HG02852 (cell line): ENCODE data around the gene PASK.

Source experiments
- ATAC-seq: cut with Tn5 transposase; IDR thresholded peaks from one replicate; pipeline ENCODE4 v1.9.1; 2021; ENCODE audit warnings: mild to moderate bottlenecking, moderate library complexity; ENCODE audit not compliant: unreplicated experiment

The PASK gene

DNA sequence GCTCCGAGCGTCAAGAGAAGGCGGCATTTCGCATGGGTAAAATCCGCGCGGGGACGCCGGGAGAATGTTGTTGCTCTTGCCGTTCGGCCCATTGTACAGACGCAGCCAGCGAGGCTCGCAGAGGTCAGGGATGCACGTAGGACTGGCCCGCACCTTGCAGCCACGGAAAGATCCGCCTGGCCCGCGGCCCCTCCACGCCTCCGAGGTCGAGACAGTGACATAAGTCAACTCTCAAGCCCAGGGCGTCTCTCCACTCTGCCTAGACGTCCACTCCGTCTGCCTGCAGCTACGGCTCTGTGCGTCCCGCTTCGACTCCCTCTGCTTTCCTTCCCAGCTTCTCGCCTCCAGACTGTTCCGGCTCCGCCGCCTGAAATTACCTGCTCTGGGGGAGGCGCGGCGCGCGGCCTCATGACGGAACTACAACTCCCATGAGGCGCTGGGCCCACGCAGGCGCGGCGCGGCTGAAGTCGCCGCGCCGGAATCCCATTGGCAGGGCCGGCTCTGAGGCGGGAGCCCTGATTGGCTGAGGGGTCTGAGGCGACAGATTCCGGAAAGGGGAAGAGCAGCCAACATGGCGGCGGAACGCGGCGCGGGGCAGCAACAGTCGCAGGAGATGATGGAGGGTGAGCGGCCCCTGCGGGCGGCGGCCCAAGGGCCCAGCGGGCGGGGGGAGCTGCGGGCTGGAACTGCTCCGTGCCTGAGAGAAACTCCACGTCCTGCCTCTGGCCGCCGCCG, 820 bp upstream of the PASK start, which contains the start of gene PPP1R7:
Gene PPP1R7, plus strand, starts transcription at position 543 of the 735 bp plus-strand sequence. Its CDS starts 29 bp downstream, at position 572.
- ATAC-seq: peak; percentile 70

DNA sequence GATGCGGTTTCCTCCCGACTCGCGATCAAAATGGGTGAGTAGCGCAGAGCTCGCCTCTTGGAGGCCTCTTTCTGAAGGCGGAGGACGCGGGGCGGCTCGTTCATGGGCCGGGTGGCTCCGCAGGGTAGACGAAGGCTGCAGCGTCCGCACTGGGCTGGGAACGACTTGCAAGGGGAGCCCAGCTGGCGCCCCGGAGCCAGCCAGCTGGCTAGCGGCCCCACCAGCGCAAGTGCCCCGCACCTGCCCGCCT, 328 bp upstream of the PASK start:
- peak; percentile 7 for ATAC-seq

DNA sequence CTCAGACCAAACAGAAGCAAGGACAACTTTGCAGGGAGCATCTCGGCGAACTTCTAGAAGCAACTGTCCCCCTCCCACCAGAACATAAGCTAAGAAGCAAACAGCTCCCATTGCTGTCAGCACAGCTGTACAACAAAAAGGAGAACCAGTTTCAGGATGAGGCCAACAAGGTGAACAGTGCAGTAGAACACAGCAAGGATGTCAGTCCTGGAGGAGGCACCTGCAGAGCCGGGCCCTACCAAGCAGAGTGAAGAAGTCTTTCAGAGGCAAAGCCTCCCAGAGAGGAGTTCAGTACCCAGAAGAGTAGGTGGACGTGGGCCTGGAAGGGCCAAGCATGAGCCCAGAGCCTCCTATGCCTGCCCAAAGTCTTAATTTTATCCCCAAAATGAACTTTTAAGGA, 1.0 kb downstream of the PASK start:
- no peak for ATAC-seq

DNA sequence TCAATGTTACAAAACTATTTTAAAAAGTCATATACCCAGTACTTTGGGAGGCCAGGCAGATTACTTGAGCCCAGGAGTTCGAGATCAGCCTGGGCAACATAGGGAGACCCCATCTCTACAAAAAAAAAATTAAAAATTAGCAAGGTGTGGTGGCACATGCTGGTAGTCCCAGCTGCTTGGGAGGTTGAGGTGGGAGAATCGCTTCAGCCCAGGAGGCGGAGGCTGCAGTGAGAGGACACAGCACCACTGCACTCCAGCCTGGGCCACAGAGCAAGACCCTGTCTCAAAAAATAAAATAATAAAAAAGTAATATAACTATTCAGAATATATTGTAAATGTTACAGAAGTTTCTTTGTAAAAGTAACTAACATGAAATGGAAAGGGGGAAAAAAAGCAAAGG, 1.9 kb downstream of the PASK start:
- ATAC-seq: no peak

DNA sequence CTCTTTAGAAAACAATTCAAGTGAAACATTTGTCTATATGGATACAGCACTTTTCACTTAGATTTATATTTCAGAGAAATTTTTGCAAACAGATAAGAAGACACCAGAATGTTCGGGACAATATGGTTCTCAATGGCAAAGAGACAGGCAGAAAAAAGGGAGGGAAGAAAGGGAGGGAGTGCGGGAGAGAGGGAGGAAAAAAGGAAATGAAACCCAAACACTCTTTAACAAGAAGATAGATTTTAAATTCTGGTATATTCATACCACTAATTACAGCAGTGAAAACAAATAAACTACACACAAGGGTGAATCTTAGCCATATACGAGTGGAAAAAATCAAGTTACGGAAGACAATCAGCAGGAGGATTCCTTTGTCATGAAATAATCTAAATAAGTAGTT, 3.0 kb downstream of the PASK start:
- ATAC-seq: no peak

DNA sequence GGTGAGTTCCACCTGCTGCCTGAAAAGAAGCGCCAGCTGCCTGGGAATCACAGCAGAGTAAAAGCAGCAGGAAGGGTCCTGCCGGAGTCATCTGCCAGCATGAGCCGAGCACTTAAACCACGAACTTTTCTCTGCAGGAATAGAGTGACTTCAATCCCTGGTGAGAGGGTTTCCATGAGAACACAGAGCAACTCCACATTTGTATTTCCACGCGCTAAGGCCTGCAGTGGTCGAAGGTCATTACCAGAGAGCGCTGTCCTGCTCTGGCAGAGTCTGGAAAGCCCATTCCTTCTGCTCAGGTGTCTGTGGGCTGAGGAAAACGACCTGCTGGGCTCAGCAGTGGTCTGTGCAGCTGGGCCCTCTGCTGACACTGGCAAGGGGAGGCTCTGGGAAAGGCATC, 6.7 kb downstream of the PASK start:
- ATAC-seq: no peak

DNA sequence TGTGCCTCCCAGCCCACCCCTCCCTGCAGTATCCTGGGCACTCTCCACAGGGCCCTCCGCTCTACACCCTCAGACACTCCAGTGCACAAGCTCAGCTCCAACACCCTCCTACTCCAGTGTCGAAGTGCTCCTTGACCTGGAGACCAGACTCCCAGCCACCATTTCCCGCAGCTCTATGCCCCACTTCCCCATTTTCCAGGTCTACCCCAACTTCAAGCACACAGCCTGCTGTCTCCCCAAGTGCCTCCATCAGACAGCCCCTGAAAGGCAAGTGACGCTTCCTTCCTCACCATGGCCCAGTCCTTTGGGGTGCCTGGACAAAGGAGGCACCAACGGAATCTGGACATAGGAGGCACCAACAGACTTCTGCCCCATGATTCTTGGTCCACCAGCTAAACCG, 7.2 kb downstream of the PASK start:
- no peak for ATAC-seq

DNA sequence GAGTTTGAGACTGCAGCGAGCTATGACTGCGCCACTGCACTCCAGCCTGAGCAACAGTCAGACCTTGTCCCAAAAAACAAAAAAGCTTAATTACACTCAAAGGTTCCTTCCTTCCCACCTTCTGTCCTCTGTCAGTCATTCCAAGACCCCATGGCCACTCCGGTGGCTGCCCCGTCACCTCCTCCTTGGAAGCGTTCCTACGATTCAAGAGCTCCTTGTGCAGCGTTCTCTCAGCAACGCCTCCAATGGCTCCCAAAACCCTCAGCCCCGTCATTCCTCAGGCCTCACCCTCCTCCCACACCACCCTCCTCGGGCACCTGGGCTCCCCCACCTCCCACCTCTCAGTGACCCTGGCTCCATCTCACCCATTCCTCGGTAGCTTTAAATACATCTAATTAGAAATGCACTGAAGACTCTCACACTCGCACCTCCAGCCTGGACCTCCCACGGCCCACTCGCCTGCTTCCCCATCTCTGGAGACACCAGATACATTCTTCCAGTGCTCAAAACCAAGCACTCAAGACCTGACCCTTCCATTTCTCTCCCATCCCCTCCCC, 8.0 kb downstream of the PASK start:
- no peak for ATAC-seq

DNA sequence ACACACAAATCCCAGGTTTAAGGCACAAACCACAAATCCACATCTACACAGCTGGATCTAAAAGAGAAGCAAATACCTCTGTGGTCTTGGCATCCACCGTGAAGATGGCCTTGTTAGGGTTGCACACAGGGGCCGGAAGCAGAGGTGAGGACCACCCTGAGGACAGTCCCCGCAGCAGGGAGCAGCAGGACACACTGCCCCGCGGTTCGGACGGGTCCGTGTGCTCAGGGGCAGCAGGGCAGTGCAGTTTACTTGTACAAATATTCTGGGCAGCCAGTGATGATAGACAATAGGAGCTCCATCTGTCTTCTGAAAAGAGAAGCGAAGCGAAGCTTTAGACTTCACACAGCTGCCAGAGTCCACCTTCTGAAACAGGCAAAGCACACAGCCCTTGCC, 8.8 kb downstream of the PASK start:
- no peak for ATAC-seq

DNA sequence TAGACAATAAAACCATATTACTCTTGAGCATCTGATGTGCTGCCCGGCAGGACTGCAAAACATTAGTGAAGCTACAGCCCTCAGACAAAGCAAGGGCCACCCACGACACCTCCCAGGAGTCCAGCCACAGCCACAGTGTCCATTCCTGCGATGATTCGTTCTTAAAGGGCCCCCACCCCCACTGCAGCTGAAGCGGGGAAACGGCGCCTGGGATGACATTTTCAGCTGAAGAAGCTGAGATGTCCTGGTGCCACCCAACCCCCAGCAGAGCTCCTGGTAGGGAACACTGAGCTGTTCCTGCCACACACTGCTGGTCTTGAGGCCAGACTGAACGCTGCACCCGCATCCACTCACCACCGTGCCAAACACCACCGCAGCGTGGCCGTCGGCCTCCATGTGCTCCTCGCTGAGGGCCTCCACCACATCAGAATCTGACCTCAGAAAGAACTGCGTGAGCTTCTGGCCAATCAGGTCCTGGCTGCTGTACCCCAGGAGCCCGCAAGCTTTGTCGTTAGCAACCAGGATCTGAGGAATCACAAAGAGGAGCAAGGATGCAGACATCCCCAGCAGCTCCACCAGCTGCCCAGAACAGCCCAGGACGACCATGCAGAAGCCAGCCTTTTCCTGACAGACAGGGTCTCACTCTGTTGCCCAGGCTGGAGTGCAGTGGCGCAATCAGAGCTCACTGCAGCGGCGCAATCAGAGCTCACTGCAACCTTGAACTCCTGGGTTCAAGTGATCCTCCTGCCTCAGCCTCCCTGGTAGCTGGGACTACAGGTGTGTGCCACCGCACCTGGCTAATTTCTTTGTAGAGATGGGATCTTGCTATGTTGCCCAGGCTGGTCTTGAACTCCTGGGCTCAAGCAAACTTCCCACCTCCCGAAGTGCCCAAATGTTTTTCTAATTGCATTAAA, 9.5 kb downstream of the PASK start:
- ATAC-seq: no peak

DNA sequence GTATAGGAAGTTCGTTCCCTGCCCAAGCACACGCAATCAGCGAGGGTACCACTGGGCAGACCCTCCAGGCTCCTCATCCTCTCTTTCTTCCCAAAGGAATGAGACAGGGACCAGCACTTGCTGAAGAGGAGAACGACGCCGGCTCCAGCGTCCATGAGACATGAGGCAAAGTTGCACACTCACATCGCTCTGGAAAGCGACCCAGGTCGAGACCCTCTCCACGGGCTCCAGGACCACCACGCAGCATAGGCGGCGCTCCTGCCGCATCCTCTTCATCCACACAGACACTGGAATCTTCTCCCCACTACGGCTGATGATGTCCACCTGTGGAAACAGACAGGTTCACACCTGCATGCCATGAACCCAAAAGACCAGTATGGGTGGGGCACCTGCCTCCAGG, 10.8 kb downstream of the PASK start:
- ATAC-seq: no peak

DNA sequence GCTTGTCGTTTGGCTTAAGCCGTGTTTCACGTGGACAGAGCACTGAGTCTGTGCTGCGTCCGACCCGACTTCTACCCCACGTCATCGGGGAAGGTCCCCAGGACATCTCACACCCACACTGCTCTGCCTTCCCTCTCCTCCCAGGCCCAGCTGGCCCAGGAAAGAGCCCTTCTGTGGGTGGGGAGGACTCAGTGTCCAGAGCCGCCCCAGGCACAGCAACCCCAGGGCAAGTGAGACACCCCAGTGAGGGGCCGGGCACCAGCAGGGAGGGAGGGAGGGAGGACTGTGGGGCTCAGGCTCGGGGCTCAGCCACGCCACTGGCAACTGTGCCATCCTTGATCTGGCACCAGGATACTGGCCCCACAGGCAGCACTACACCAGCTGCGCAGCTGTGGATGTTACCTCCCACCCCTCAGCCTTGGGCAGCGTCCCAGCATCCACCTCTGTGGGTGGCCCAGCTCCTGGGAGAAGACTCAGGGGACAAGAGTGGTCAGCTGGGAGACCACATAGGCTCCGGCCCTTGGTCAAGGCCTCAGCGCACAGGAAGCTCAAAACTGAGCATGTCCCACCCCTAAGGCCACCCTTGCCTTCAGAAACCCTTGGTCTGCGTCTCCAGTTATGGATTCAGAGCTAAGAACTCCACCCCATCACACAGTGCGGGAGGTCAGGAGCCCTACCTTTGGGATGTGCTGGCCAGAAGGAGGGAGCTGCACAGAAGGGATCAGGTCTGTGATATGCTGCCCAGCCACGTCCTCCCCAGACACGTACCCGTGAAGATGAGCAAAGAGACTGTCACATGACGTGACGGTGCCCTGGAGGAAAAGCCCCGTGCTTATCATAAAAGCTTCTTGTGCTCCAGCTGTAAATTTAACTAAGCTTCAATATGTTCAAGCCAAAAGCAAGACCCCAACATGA, 11.7 kb downstream of the PASK start:
- ATAC-seq: no peak

DNA sequence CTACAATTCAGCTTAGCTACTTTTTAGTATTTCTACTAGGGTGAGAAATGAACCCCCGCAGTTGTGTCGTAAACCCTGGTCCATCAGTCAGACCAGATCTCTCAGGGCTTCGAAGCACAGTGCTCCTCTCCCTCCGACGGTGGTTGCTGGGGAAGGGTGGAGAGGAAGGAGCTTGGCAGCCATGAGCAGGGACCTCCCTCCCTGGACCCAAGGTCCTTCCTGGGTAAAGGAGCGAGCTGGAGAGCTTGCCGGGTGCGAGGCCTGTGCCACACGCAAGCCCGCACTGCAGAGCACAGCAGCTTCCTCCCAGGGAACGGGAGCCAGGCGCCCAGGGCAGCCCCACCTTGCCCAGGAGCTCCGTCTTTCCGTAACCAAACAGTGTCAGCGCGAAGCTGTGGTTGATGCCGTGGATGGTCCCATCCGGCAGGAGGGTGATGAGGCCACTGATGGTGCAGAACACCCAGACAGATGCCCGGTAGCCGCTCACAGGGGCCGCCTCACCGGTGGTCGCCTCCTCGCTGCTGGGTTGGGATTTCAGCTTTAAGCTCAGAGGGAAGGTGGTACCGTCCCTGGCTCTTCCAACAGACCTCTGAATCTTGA, 12.5 kb downstream of the PASK start:
- no peak for ATAC-seq

DNA sequence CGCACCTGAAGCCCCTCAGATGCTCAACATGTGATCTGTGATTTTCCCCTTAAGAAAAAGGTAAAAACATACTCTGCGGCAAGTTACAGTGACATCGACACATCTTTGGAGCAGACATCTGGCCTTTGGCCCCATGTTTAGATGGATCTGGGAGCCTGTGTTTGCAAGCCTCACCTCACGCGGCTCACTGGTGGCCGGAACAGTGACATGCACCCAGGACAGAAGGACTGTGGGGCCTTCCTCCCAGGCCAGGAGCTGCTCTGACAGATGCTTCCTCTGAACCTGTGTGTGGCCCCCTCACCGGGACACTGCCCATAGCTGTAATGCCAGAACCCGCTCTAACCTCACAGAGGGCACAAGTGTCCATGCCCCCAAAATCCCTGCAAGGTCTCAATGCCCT, 13.1 kb downstream of the PASK start:
- no peak for ATAC-seq

DNA sequence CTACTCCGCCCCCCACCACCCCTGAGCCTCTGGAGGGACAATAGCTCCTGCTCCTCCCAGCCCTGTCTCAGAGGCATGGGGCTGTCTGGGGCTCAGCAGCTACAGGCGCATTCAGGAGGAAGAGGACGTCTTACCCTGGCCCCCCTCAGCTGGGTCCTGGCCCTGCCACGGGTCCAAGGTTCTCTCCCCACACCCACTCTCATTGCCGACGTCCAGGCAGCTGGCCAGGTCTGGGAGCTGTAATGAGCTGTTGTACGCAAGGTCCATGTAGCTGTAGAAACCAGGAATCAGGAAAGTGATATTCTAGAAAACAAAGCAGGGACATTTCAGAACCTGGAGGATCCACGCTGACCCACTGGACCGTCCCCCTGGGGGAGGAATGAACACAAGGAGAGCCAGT, 13.5 kb downstream of the PASK start:
- ATAC-seq: no peak

DNA sequence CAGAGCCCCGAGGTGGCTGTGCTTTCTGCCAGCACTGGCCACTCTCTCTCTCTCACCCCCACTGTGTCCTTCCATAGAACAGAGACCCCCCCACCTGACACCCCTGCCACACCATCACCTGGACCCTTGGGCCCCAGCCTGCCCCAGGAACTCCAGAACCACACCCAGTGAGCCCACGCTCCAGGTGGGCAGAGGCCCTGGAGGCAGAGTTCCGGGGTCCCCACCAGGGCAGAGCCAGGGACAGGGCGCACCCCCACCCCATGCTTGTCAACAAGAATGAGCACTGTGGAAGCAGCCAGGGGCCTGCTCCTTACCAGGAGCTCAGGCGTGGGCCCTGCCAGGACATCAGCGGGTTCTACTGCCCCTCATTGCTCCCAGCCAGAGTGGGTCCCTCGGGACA, 14.6 kb downstream of the PASK start:
- ATAC-seq: no peak

DNA sequence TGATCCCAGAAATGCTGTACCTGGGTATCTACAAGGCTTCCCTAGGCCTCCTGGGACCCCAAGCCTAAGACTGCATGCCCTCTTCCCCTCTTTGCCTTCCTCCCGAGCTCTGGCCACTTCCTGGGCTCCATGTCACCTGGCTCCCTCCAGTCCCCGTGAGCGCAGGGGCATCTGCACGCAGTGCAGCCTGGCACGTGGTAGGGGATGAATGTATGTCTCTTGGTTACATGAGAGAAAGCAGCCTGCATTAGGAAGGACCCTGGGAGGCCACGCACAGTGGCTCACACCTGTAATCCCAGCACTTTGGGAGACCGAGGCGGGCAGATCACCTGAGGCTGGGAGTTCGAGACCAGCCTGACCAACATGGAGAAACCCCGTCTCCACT, 15.8 kb downstream of the PASK start:
- no peak for ATAC-seq

DNA sequence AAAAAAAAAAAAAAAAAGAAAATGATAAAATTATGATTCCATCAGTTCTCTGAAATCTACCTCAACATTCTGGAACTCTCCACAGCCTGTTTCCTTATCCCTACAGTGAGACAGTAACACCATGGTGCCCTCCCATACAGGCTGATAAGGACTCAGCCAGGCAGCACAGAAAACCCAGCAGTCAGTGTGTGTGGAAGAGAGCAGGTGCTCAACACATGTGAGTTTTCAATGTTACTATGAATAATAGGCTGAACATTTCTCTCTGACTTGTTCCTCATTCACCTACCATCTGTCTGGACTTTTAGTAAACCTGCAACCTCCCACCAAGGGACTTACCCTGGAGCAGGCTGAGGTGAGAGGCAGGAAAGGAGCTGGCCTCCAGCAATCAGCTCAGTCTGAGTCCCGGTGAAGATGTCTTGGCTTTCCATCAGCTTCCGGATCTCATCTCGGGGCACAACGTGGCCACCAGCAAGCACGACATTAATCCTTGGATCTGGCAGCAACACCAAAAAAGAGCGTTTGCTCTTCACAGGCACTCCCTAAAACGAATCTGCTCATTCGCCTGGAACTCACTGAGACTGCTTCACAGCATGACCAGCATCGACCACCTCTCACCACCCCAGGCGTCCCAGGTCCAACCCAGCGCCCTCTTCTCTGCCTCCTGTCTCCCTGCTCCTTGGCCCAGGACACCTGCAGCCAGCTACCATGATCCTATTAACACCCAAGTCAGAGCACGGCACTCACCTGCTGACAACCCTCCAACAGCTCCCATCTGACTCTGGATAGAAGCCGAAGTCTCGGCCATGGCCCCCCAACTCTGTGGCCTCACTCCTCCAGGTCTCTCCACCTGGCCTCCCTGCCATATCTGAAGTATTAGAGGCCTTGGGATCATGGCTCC, 16.5 kb downstream of the PASK start:
- ATAC-seq: no peak

DNA sequence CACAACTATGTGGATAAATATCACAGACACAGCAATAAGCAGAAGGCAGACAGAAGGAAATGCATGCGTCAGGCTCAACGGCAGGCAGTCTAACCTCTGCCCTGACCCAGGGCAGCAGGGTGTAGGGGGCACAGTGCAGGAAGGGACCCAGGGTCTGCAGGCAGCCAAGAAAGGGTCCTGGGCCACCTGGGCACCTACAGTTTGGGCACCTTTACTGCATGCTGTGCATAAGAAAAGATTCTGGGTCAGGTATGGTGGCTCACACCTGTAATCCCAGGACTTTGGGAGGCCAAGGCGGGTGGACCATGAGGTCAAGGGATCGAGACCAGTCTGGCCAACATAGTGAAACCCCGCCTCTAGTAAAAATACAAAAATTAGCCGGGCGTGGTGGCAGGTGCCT, 17.7 kb downstream of the PASK start:
- no peak for ATAC-seq

DNA sequence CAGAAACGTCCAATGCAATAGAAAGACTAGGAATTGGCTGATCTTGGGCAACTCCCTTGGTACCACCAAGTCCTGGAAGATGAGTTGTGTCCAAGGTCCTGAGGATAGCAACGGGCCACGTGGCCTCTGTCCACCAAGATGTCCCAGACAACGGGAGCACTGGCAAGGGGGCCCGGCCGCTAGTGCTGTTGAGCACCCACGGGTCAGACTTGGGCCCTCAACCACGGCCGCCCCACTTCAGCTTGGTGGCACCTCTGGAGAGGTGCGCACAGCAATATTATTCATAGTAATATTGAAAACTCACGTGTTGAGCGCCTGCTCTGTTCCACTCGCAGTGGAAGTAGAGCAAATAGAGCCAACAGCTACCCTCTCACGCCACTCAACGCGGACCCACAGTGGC, 19.0 kb downstream of the PASK start:
- ATAC-seq: no peak
